ENCODE measurements around the gene HYAL2. TPM values are rescaled to one million over a fixed set of nuclear protein-coding genes. Genes with fewer than 3 reads are reported as not detected.
A peak's percentile ranks its signal among the peaks of the same experiment; 100 is the strongest.

Gene HYAL2
- polyA plus RNA-seq, 4 donors: 62.8 to 92.9 (median 75.5) TPM

DNA sequence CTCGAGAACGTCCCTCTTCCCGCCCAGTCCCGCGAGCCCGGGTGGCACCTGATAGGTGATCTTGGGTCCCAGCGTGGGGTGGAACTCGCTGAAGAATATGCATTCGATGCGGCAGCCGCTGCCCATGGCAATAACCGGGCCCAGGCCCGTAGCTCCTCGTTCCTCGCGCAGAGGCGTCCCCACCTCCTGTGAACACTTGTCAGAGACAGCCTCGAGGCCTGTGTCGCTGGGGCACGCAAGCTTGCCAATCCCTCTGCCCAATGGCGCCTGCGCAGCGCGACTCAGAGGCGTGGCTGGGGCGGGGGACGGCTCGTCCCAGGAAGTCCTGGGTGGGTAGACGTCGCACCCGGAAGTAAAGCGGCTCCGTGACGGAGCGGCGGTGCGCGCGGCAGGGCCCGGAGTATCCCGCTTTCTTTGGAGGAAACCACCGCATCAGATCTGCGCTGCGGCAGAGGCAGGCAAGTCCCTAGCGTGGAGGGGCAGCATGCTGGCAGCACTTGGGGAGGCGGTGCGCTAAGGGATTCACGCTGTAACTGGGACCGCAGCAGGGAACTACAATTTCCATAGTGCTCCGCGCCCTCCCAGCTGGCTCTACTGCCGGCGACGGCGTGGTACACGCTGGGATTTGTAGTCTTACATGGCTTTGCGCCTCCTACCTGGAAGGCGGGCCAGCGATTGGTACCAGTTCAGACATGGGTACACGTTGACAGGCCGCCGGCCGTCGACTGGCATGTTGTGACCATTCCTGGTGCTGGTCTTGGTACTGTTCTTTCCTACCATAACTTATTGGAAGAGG is 28.2 kb upstream of the HYAL2 start, which contains the start of the genes CYB561D2 and NPRL2:
CYB561D2 (plus strand) TSS at position 336 of the 796 bp plus-strand sequence. CDS start 572 bp downstream, outside the sequence.
NPRL2 (minus strand) TSS at position 249 of the 796 bp plus-strand sequence; CDS start at position 126, 123 bp downstream.
- DNase-seq (ENCODE audit: low read depth in 4 of 4, low spot score in 3 of 4): peak; percentile 83 to 89 (median 86)

DNA sequence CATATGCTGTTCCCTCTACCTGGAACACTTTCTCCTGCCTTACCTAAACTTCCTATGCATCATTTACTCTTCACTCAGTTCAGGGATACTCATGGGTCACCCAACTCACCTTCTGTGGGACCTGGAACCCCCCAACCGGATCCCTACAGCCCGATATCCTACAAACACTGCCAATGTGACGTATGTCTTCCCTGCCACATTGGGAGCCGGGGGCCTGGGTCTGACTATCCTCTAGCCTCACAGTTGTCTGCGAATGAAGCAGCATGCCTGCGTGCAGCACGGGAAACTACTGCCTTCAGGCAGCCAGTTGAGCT is 27.6 kb upstream of the HYAL2 start:
- DNase-seq (ENCODE audit: low read depth in 4 of 4, low spot score in 3 of 4): no peak

DNA sequence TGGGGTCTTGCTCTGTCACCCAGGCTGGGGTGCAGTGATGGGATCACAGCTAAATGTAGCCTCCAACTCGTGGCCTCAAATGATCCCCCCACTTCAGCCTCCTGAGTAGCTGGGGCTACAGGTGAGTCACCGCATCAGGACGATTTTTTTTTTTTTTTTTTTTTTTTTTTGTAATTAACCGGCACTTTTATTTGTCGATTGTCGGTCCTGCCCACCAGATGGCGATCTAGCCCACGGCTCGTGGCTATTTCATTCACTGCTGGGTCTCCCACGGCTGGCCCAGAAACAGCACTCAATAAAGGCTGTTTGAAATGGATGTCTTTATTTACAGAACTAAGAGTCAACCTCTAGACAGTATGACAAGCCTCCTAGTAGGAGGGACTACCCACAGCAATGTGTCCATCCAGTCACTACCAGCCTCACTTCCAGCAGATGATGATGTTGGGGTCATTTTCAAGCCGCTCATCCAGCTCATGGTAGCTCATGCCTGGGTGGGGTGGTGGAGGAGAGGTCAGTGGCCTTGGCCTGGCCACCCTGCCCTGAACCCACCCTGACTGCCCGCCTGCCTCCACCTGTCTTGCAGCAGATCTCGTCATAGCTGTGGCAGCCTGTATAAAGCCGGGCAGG is 24.8 kb upstream of the HYAL2 start:
- DNase-seq (ENCODE audit: low read depth in 4 of 4, low spot score in 3 of 4): no peak

DNA sequence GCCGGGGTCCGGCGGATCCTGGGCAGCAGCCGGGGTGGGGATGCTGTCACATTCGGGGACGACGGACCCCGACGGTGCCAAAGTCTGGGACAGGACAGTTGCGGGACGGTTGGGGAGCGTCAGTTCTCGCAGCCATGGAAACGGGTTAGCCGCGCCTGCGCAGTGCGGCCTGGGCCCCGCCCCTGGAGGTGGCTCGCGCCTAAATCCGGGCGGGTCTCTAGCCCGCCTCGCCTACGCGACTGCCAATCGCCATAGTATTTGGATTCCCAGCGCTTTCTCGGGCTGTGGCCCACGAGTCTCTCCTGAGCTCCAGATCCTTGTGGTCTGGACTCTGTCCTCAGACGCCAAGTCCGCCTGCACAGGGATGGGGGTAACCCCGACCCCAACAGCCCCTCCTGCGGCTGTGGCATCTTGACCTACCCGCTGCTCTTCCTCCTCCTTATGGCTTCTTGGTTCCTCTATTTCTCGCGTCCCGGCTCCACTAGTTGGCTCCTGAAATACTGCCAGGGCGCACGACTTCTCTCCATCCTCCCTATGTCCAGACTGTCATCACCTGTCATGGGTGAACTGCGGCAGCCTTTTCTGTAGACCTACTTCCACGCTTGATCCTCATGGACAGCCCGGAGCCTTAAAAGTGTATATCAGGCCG is 23.2 kb upstream of the HYAL2 start, which contains the start of gene ZMYND10:
ZMYND10 (minus strand) TSS at position 147 of the 649 bp plus-strand sequence. CDS start 153 bp downstream, outside the sequence.
- DNase-seq (ENCODE audit: low read depth in 4 of 4, low spot score in 3 of 4): no peak

DNA sequence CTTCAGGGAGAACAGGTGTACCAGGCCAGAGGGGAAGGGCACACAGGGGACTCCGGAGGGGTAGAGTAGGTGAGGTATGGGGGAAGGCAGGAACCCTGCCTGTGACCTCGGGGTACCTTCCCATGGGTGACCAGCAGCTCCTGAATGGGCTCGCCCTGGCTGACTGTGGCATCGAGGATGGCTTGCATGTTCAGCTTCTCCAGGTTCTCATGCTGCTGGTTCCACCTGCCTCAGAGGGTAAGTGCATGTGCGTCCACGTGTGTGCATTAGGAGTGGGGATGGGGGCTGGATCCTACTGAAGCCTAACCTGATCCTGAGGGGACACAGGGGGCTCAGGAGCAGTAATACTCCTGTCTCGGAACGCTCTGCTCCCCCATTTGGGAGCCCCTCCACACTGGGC is 22.5 kb upstream of the HYAL2 start:
- DNase-seq (ENCODE audit: low read depth in 4 of 4, low spot score in 3 of 4): no peak

DNA sequence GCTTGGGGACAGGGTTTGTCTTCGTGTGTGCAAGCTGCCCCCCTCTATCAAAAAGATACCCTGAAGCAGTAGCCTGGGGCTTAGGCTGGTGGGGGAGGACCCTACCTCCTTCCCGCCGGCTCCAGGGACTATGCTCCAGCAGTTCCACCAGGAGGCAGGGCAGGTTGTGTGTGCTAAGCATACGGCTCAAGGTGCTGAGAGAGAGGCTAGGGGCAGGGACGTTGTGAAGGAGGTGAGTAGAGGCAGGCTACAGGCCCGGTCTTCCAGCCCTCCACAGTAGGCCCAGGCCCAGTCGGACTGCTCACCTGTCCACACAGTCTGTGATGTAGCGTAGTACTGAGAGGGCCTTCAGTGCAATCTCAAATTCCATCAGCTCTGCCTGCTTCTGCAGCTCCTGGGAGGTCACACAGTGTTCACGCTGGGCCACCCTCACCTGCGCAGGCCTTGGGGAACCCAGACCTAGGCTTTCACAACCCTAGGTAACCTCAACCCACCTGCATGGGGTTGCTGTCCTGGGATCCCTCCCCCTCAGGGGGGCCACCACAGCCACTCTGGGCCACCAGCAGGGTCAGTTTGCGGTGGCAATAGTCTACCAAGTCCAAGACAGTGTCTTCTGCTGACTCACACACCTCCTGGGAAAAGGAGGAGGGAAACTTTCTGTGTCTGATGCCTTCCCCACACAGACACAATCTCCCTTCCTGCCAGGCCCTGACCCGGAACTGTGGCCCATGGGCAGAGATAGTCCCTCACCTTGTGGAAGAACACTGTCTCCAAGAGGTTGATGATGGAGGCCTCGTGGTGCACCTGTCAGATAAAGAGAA is 20.5 kb upstream of the HYAL2 start:
- no peak for DNase-seq (ENCODE audit: low read depth in 4 of 4, low spot score in 3 of 4)

DNA sequence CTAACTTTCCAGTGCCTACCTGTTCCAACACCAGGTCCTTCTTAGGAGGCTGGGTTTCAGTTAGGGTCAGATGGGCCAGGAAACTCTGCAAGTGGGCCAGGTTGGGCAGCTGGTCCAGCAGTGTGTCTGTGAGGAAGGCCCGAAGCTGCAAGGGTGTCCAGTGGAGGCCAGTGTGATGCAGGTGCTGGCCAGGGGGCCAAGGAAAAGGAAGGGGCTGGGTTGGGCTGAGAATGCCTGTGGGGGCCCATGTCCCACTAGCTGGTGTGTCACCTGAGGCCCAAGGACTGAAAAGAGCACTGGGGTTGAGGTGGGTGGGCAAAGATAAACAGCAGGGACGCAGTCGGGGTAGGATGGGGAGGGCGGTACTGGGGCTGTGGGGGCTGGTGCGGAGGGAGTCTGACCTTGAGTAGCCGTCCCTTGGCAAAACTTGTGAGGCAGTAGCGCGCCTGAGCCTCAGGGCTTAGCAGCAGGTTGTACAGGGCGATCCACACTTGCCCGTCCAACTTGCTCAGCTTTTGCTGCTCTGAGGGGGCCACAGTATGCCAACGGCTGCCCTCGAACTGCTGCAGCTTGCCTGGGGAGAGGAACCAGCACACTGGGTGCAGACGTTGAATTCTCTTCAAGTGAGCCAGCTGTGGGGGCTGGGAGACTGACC is 19.6 kb upstream of the HYAL2 start:
- DNase-seq (ENCODE audit: low read depth in 4 of 4, low spot score in 3 of 4): no peak

DNA sequence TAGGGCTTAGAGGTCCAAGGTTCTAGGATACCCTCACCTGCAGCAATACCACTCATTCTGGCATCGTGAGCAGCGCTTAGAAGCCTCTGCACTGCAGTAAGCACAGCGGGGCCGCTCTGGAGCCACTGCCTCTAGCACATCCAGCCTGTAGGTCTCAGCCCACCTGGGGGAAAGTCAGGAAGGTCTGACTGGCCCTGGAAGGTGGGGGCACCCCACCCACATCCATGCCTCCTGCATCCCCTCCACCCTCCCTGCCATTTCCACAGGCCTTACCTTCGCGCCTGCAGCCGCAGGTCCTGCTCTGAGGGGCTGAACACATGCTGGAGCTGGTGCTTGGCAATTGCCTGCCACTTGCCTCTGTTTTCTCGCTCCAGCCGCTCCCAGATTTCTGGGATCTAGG is 19.0 kb upstream of the HYAL2 start:
- DNase-seq (ENCODE audit: low read depth in 4 of 4, low spot score in 3 of 4): no peak

DNA sequence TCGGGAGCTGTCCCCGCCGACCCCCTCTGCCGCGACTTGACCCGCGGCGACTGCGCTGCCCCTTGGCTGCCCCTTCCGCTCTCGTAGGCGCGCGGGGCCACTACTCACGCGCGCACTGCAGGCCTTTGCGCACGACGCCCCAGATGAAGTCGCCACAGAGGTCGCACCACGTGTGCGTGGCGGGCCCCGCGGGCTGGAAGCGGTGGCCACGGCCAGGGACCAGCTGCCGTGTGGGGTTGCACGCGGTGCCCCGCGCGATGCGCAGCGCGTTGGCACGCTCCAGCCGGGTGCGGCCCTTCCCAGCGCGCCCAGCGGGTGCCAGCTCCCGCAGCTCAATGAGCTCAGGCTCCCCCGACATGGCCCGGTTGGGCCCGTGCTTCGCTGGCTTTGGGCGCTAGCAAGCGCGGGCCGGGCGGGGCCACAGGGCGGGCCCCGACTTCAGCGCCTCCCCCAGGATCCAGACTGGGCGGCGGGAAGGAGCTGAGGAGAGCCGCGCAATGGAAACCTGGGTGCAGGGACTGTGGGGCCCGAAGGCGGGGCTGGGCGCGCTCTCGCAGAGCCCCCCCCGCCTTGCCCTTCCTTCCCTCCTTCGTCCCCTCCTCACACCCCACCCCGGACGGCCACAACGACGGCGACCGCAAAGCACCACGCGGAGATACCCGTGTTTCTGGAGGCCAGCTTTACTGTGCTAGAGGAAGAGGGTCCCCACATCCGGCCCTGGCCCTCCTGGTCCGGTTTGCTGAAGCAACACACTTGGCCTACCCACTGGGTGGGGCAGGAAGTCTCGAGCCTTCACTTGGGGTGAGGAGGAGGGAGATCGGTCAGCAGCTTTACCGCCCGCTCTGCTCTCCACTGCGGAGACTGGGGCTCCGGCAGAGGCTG is 18.1 kb upstream of the HYAL2 start, which contains the start of gene RASSF1:
RASSF1 (minus strand) TSS at position 389 of the 882 bp plus-strand sequence; CDS start at position 358, 31 bp downstream.
- no peak for DNase-seq (ENCODE audit: low read depth in 4 of 4, low spot score in 3 of 4)

DNA sequence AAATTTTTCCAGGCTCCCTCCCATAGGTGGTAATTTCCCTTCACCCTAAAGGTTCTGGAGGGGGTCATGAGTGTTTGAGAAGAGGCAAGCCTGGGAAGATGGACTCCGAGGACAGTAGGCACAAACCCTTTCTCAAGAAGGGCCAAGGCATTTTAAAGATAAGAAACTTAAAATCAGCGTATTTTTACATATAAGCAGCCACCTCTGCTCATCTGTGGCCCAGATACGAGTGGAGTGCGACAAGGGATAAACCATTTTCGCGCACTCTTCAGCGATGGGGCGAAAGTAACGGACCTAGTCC is 17.6 kb upstream of the HYAL2 start:
- DNase-seq (ENCODE audit: low read depth in 4 of 4, low spot score in 3 of 4): no peak

DNA sequence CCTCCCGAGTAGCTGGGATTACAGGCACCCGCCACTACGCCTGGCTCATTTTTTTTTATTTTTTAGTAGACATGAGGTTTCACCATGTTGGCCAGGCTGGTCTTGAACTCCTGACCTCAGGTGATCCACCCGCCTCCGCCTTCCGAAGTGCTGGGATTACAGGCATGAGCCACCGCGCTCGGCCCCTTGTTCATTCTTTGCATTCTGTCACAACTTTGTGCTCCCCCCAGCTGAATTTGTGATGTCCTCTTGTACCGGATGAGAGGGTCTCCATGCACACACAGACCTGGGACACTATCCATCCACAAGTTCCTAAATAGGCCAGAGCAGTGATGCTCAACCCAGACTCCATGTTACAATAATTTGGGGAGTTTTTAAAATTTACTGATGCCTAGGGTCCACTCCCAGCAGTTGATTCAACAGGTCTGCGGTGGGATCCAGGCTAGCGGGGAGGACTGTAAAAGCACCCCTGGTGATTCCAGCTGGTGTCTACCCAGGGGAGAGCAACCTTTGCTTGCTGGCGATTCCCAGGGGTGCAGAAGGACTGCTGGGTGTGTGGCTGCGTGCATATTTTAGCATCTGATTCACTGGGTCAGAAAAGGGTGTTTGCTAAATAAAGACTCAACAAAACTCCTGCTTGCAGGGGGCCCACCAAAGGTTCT is 17.1 kb upstream of the HYAL2 start:
- DNase-seq (ENCODE audit: low read depth in 4 of 4, low spot score in 3 of 4): no peak

DNA sequence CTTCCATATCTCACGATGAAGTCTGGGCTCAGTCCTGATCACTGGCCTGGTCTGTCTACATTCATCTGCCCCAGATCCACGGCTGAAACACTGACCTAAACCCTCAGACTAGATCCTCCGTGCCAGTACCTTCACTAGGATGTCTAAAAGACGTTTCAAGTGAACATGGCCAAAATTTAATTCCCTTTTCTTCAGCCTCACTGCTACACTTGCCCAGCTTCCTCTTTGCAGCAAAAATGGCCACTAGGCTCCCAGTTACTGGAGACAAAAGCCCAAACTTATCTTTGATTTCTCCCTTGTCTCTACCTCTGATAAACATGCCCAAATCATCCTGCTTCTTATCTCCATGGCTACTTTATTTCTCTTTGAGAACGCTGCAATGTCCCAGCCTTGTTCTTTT is 16.4 kb upstream of the HYAL2 start:
- DNase-seq (ENCODE audit: low read depth in 4 of 4, low spot score in 3 of 4): no peak

DNA sequence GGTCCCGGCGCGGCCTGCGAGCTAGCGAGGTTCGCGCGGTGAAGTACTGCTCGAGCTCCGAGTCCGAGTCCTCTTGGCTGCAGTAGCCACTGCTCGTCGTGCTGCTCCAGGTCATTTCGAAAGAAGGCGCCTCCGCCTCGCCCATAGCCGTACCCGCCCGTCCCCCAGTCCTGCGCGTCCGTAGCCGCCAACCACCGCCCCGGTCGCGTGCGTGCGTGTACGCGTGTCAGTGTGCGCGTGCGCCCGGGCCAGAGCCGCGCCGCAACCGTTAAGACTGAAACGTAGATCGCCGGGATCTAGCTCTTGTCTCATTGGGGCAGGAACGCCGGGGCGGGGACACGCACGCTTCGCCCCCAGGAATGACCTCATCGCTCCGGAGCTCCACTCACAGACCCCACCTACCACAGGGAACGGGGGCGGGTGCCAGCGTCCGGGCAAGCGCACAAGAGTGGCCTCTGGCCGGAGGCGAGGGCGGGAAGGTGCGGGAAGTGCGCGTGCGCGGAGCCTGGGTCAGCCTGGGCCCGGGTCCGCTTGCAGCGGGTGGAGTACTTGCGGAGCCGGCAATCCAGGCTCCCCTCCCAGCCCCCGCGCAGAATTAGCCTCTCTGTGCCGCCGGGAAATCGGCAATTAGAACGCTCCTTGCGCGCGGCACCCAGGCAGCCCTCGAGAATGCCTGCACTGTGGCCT is 14.8 kb upstream of the HYAL2 start:
- peak; percentile 92 to 97 (median 96) for DNase-seq (ENCODE audit: low read depth in 4 of 4, low spot score in 3 of 4)

DNA sequence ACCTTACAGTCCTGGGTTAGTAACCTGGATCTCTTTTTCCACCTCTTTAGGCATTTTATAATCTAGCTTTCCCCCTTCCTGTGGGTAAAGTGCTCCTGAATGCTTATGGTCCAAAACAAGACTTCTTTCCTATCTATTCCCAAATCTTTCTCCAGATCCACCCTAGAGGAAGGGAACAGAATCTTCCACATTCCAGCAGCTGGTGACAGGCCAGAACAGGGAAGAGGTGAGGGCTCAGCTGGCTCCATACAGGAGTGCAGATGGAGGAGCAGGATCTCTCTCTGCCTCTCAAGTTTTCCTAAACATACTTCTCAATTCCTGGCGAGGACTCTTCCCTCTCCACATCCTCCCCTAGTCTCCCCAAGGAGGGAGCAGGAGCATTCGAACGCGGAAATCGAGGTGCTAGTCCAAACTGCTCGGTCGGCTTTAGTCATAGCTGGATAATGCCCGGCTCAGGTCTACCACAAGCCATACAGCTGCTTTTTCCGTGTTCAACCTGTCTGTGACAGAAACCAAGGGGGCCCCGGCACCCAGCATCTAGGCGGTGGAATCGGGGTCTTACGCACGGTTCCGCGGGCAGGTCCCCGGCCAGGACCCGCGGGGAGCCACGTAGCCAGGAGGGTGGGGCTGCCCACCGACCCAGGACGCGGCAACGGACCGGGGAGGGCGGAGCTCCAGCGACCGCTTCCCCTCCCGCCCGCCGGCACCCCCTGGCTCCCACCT is 14.1 kb upstream of the HYAL2 start:
- no peak for DNase-seq (ENCODE audit: low read depth in 4 of 4, low spot score in 3 of 4)

DNA sequence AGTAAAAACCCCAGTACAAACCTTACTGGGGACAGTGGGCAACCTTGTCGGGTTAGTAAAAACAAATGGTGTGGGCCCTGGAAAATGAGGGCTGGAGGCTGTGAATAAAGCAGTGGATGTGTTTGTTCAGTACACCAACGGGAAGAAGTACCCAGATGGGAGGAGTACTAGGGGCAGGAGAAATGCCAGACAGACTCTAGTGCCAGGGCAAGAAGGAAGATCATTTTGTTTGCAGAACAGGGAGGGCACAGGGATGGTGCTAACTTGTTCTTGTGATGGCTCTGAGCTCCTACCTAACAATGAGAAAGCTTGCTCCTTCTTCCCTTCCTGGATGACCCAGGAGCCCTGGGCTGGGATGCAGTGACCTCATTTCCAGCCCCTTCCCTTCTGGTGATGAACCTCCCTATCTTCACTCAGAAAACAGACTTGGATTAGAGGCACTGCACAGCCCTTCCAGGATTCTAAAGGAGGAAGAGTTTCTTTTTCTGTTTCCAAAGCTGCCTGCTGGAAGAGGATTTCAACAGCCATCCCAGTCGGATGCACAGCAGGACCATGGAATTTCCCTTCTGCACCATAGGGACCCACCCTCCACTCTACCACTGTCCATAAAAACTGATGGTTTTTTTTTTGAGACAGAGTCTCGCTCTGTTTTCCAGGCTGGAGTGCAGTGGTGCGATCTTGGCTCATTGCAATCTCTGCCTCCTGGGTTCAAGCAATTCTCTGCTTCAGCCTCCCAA is 12.0 kb upstream of the HYAL2 start:
- no peak for DNase-seq (ENCODE audit: low read depth in 4 of 4, low spot score in 3 of 4)

DNA sequence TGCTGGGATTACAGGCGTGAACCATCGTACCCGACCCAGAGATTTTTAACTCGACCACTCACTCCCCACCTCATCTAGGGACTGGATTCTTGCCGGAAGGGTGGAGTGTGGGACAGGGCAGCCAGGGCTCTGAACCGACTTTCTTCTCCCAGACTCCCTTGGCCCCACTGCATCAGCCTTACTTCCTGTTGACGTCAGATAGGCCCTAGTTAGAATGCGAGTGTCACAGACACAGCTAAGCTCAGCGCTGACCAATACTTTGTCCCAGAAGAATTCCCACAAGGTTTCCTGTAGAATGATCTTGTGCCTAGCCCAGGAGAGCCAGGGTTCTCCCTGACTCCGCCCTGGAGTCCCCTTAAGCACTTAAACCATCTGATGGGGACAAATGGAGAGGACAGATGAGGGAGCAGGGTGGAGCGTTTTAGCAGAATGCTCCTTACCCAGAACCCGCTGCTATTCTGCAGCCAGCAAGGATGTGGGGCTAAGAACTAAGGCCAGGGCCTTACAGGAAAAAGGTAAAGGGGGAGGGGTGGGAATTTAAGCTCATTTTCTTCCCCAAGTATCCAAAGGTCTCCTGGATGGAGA is 11.3 kb upstream of the HYAL2 start:
- no peak for DNase-seq (ENCODE audit: low read depth in 4 of 4, low spot score in 3 of 4)
